ENCODE results near the gene THSD8. TPM values are rescaled to one million over a fixed set of nuclear protein-coding genes. Genes with fewer than 3 reads are reported as not detected.

THSD8 gene
- total RNA-seq, 1 donor from 2014 or later: not detected

DNA sequence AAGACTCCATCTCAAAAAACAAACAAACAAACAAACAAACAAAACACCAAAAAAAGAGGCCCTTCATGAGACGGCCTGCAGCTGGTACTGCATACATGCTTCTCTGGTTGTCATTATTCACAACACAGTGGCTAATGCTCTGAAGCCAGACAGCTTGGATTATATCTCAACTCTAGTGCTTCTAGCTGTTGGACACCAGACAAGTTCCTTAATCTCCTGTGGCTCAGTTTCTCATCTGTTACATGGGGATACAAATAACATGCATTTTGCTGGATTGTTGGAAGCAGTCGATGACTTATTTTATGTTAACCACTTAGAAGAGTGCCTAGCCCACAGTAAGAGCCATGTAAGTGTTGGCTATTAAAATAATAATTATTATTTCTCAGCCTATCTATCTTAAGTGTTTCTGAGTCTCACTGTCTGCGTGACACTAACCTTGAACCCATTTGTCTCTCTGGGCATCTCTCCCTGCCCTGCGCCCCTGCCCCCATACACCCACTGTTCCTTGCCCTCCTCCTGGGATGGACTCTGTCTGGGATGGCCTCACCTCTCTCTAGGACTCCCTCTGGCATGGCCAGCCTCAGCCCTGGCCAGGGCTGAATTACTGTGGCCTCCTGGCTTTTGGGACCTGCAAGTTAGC, 13.7 kb upstream of the THSD8 start:
- intact Hi-C loops (cut with DNase I): no loop called here
- Histone ChIP-seq H3K27me3 (no peaks in the 10 kb centered on the region), H3K27ac (peak overlapping the region; percentile 97), H3K36me3 (no peaks in the 10 kb centered on the region), H3K4me1 (peaks cover 63% of the 10 kb centered on the region), H3K9me3 (no peaks in the 10 kb centered on the region), H3K4me3 (peak overlapping the region; percentile 85 to 96)
- TF ChIP-seq POLR2AphosphoS5 (IDR thresholded peaks at IDR 0.05; ENCODE audit: insufficient read depth in 1 of 2, low read depth in 1 of 2): no peak
- TF ChIP-seq, protein P1, sequence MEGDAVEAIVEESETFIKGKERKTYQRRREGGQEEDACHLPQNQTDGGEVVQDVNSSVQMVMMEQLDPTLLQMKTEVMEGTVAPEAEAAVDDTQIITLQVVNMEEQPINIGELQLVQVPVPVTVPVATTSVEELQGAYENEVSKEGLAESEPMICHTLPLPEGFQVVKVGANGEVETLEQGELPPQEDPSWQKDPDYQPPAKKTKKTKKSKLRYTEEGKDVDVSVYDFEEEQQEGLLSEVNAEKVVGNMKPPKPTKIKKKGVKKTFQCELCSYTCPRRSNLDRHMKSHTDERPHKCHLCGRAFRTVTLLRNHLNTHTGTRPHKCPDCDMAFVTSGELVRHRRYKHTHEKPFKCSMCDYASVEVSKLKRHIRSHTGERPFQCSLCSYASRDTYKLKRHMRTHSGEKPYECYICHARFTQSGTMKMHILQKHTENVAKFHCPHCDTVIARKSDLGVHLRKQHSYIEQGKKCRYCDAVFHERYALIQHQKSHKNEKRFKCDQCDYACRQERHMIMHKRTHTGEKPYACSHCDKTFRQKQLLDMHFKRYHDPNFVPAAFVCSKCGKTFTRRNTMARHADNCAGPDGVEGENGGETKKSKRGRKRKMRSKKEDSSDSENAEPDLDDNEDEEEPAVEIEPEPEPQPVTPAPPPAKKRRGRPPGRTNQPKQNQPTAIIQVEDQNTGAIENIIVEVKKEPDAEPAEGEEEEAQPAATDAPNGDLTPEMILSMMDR (IDR thresholded peaks at IDR 0.05): no peak
- no peak for TF ChIP-seq POLR2A (IDR thresholded peaks at IDR 0.05)
- no peak for DNase-seq (ENCODE audit: extremely low spot score in 2 of 2)

DNA sequence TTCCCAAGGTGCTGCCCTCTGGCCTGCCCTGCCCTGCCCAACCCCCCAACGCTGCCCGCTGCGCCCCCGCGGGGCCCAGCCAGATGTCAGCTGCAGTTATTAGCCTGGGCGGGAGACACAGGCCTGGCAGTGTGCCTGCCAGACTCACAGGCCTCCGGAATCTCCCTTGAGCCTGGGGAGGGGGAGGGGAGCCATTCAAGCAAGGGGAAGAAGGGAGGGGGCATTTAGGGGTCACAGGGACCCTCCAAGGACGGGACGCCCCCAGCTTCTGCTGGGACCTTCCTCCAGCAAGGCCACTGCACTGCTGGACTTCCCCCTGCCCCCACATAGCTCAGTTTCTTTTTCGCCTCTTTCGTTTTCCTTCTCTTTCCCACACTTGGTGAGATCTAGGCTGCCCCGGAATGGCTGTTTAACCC, 13.2 kb upstream of the THSD8 start:
- Histone ChIP-seq H3K36me3 (no peaks in the 10 kb centered on the region), H3K27ac (peak overlapping the region; percentile 97), H3K4me1 (peaks cover 58% of the 10 kb centered on the region), H3K9me3 (no peaks in the 10 kb centered on the region), H3K27me3 (no peaks in the 10 kb centered on the region), H3K4me3 (peak overlapping the region; percentile 85 to 96)
- no peak for DNase-seq (ENCODE audit: extremely low spot score in 2 of 2)
- no peak for TF ChIP-seq POLR2A (IDR thresholded peaks at IDR 0.05)
- TF ChIP-seq POLR2AphosphoS5 (IDR thresholded peaks at IDR 0.05; ENCODE audit: insufficient read depth in 1 of 2, low read depth in 1 of 2): peak; percentile 14 to 56
- TF ChIP-seq, protein P1 (IDR thresholded peaks at IDR 0.05): no peak
- intact Hi-C loops (cut with DNase I): no loop called here

DNA sequence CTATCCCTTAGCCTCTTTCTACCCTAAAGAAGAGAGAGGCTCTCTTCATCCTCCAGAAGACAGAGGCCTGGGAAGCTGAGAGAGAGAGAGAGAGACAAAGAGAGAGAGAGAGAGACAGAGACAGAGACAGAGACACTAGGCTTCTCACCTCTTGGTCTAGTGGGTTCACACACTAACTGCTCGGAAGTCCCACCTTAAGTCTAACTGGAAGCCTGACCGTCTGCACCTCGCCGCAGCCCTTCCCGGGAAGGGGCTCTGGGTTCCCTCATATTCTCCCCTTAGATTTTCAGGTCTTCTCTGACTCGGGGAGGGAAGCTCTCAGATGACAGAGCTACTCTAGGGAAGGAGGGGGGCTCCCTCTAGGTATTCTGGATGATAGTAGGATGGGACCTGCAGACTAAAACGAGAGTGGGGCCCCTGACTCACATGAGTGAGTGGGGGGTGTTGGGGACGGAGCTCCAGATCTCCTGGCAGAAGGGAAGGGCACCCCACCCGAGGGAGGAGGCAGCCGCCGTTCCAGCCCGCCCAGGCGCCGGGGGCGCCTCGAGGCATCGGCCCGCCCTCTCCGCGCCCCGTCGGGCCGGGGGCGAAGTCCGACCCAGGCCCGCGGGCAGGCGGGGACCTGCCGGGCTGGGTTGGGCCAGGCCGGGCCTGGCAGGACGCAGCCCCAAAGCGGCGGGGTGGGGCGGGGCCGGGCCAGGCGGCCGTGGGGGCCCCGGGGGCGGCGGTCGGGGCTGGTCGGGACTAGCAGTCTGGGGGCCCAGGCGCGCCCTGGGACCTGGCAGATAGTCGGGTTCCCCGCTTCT, 12.6 kb upstream of the THSD8 start:
- DNase-seq (ENCODE audit: extremely low spot score in 2 of 2): no peak
- Histone ChIP-seq H3K36me3 (no peaks in the 10 kb centered on the region), H3K4me1 (peaks cover 58% of the 10 kb centered on the region), H3K4me3 (peak overlapping the region; percentile 85 to 96), H3K9me3 (no peaks in the 10 kb centered on the region), H3K27me3 (no peaks in the 10 kb centered on the region), H3K27ac (peak overlapping the region; percentile 97)
- TF ChIP-seq, protein P1 (IDR thresholded peaks at IDR 0.05): no peak
- intact Hi-C loops (cut with DNase I): no loop called here

DNA sequence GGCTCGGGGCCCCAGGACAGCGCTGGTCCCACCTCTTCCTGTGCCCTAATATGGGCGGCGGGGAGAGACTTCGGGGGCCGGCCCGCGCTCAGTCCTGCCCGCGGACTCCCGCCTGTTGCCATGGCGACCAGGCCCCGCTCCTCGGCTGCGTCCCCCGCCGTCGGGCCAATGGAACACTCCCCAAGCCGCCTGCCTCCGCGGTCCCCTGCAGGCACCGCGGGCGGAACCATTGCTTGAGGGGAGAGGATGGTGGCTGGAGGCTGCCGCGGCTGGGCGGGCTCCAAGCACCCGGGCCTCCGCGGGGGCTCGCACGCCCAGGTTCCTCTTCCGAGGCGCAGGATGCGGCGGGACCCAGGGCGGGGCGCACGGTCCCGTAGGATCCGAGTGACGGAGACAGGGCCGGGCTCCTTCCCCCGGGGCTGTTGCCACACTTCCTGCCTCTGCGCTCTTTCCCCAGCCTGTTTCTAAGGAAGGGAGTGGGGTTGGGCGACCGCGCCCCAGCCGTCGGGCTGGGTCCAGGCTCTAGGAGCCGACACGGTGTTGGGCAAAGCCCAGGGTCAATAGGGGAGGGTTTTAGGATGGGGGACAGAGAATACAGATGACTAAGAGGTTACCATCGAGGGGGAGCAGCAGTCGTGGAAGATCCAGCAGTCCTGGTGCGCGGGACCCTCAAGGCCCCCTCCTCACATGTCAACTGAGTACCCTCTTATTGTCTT, 11.8 kb upstream of the THSD8 start:
- Histone ChIP-seq H3K27ac (peak overlapping the region; percentile 97), H3K9me3 (no peaks in the 10 kb centered on the region), H3K4me1 (peaks cover 55% of the 10 kb centered on the region), H3K27me3 (no peaks in the 10 kb centered on the region), H3K4me3 (peak overlapping the region; percentile 85 to 96), H3K36me3 (no peaks in the 10 kb centered on the region)
- TF ChIP-seq POLR2AphosphoS5 (IDR thresholded peaks at IDR 0.05; ENCODE audit: insufficient read depth in 1 of 2, low read depth in 1 of 2) (peak; percentile 90 to 99), POLR2A (IDR thresholded peaks at IDR 0.05) (peak in 1 of 2 donors; percentile 96)
- TF ChIP-seq, protein P1 (IDR thresholded peaks at IDR 0.05): no peak
- DNase-seq (ENCODE audit: extremely low spot score in 2 of 2): peak in 1 of 2 donors; percentile 98
- intact Hi-C loops (cut with DNase I): no loop called here

Data from vagina (tissue), 2 donors.